Left ventricle myocardium inferior (tissue), 1 donor: ENCODE data around the gene PRR18. TPM values are rescaled to one million over a fixed set of nuclear protein-coding genes. Genes with fewer than 3 reads are reported as not detected.
A peak's percentile ranks its signal among the peaks of the same experiment; 100 is the strongest.

ENCODE experiments used
- DNase-seq: peaks from one replicate; pipeline ENCODE4 v3.0.0-alpha.2; 2020
- H3K27ac ChIP-seq: fragments of 200-600 bp; replicated peaks from 2 replicates; pipeline ENCODE4 v1.8.0; 2021
- H3K27me3 ChIP-seq: fragments of 200-600 bp; 2 replicates; pipeline ENCODE4 v1.8.0; 2021; ENCODE audit warnings: low read depth
- H3K36me3 ChIP-seq: fragments of 200-600 bp; 2 replicates; pipeline ENCODE4 v1.8.0; 2021
- H3K4me1 ChIP-seq: fragments of 200-600 bp; 2 replicates; pipeline ENCODE4 v1.8.0; 2021
- H3K4me3 ChIP-seq: fragments of 200-600 bp; 2 replicates; pipeline ENCODE4 v1.8.0; 2021; ENCODE audit warnings: mild to moderate bottlenecking, moderate library complexity
- H3K9me3 ChIP-seq: fragments of 200-600 bp; replicated peaks from 2 replicates; pipeline ENCODE4 v1.8.0; 2021
- CTCF ChIP-seq: fragments of 200-600 bp; IDR thresholded peaks from 2 replicates; pipeline ENCODE4 v1.8.0; 2021; ENCODE audit warnings: antibody characterized with exemption, mild to moderate bottlenecking, borderline replicate concordance
- intact Hi-C: fragments of 100-400 bp; cut with micrococcal nuclease; formaldehyde crosslinking; loops from one replicate; pipeline ENCODE4 v1.11.0; 2022
- total RNA-seq: library from RNA; stranded (reverse); fragmentation: NEBNext Ultra II Directional; extraction: Animal tissue kit (Norgen Biotek cat#: 25700); gene quantifications from one replicate; pipeline ENCODE4 v1.2.1, GENCODE V29; 2021
- donor health status: DM: no; HTN: yes; CAD: no; lungs with severe emphysema.

The PRR18 gene
- total RNA-seq, 1 donor from 2014 or later: not detected

GRCh38 chr6:166312832-166313231 is 4.6 kb upstream of the PRR18 start:
- no peak for DNase-seq
- Histone ChIP-seq H3K27ac (no peak overlapping the region), H3K36me3 (no peaks in the 10 kb centered on the region), H3K9me3 (no peaks in the 10 kb centered on the region), H3K4me1 (peaks cover 10% of the 10 kb centered on the region), H3K27me3 (peaks cover 29% of the 10 kb centered on the region), H3K4me3 (no peak overlapping the region)
- intact Hi-C loops: loop anchor here (10.0 kb wide), 1 partner anchor 92 kb away; no protein-coding TSS in a partner anchor
- no peak for TF ChIP-seq CTCF

GRCh38 chr6:166310634-166311033 is 2.4 kb upstream of the PRR18 start:
- Histone ChIP-seq H3K9me3 (no peaks in the 10 kb centered on the region), H3K4me1 (peaks cover 19% of the 10 kb centered on the region), H3K27me3 (peaks cover 50% of the 10 kb centered on the region), H3K27ac (no peak overlapping the region), H3K4me3 (no peak overlapping the region), H3K36me3 (no peaks in the 10 kb centered on the region)
- DNase-seq: no peak
- intact Hi-C loops: loop anchor here (10.0 kb wide), 1 partner anchor 94 kb away; no protein-coding TSS in a partner anchor
- TF ChIP-seq CTCF: no peak

GRCh38 chr6:166309977-166310376 is 1.8 kb upstream of the PRR18 start:
- Histone ChIP-seq H3K9me3 (no peaks in the 10 kb centered on the region), H3K4me3 (no peak overlapping the region), H3K4me1 (peaks cover 19% of the 10 kb centered on the region), H3K27me3 (peaks cover 57% of the 10 kb centered on the region), H3K27ac (no peak overlapping the region), H3K36me3 (no peaks in the 10 kb centered on the region)
- intact Hi-C loops: loop anchor here (10.0 kb wide), 1 partner anchor 95 kb away; no protein-coding TSS in a partner anchor
- DNase-seq: no peak
- TF ChIP-seq CTCF: no peak

- H3K27me3 ChIP-seq: peaks cover 67% of the 10 kb centered on the region
- H3K4me1 ChIP-seq: peaks cover 19% of the 10 kb centered on the region
- TF ChIP-seq CTCF: no peak
- H3K27ac ChIP-seq: no peak overlapping the region
- intact Hi-C loops: no loop called here
- H3K36me3 ChIP-seq: no peaks in the 10 kb centered on the region
- DNase-seq: no peak
- peak overlapping the region; percentile 68 for H3K4me3 ChIP-seq
- no peaks in the 10 kb centered on the region for H3K9me3 ChIP-seq
Observed at GRCh38 chr6:166308769-166309589, 787 bp upstream of the PRR18 start.

- no peaks in the 10 kb centered on the region for H3K36me3 ChIP-seq
- intact Hi-C loops: no loop called here
- no peak overlapping the region for H3K27ac ChIP-seq
- no peaks in the 10 kb centered on the region for H3K9me3 ChIP-seq
- no peak for DNase-seq
- peak overlapping the region; percentile 68 for H3K4me3 ChIP-seq
- peaks cover 19% of the 10 kb centered on the region for H3K4me1 ChIP-seq
- H3K27me3 ChIP-seq: peaks cover 83% of the 10 kb centered on the region
- no peak for TF ChIP-seq CTCF
Observed at GRCh38 chr6:166307082-166308032, 835 bp downstream of the PRR18 start.
